A549 (cell line): ENCODE results near the gene TXNL4B. TPM values are rescaled to one million over a fixed set of nuclear protein-coding genes. Genes with fewer than 3 reads are reported as not detected.

Source experiments
- ATAC-seq, 2 experiments: fragments of 200-7000 bp in 1 of 2; fragments of >200 bp in 1 of 2; cut with Nextera tagmentation in 1 of 2; cut with Tn5 transposase in 1 of 2; 3 replicates each; pipeline versions ENCODE4 v1.8.0 to v1.9.1; 2018 to 2020; ENCODE audit warnings: mild to moderate bottlenecking in 1 of 2, moderate library complexity in 1 of 2
- CTCF ChIA-PET: fragments of 300-600 bp; sonication (Branson Sonifier 250); formaldehyde crosslinking; extraction: SDS; loops from one replicate; lab custom pipeline; 2021; ENCODE audit warnings: antibody characterized with exemption, inconsistent platforms; lab: Yijun Ruan, JAX
- POLR2A ChIA-PET: fragments of 350-600 bp; formaldehyde crosslinking; extraction: SDS; loops from one replicate; lab custom pipeline; 2021; ENCODE audit warnings: antibody characterized with exemption, inconsistent platforms; lab: Yijun Ruan, JAX
- DNase-seq, 2 experiments: peaks; one replicate each; pipeline versions ENCODE4 v3.0.0 to v3.0.0-alpha.2; 2011 to 2016; ENCODE audit warnings: low read depth in 1 of 2, low spot score in 1 of 2
- FAIRE-seq: peaks from 2 replicates; lab custom pipeline; 2011; peaks lifted over from hg19 to GRCh38; lab: Jason Lieb, UNC
- H3K27ac ChIP-seq, 2 experiments: fragments of >200 bp; sonication (Bioruptor Twin); formaldehyde crosslinking; 3 replicates each; pipeline ENCODE4 v1.5.1; 2016 to 2017
- H3K4me1 ChIP-seq: fragments of >200 bp; sonication (Bioruptor Twin); formaldehyde crosslinking; 3 replicates; pipeline ENCODE4 v1.6.1; 2016
- H3K4me2 ChIP-seq: fragments of >200 bp; sonication (Bioruptor Twin); formaldehyde crosslinking; 3 replicates; pipeline ENCODE4 v1.6.1; 2016
- H3K4me3 ChIP-seq: fragments of >200 bp; sonication (Bioruptor Twin); formaldehyde crosslinking; 3 replicates; pipeline ENCODE4 v1.5.1; 2016
- H3K9me3 ChIP-seq: fragments of >200 bp; sonication (Bioruptor Twin); formaldehyde crosslinking; 3 replicates; pipeline ENCODE4 v1.6.1; 2016
- CBX2 ChIP-seq: fragments of 200-600 bp; sonication (generic); IDR thresholded peaks from 2 replicates; pipeline ENCODE4 v1.6.1; 2016; ENCODE audit warnings: low read depth, mild to moderate bottlenecking, borderline replicate concordance
- CBX8 ChIP-seq: fragments of 200-600 bp; sonication (generic); IDR thresholded peaks from 2 replicates; pipeline ENCODE4 v1.6.1; 2016
- CHD4 ChIP-seq: fragments of 200-600 bp; sonication (generic); IDR thresholded peaks from 2 replicates; pipeline ENCODE4 v1.6.1; 2016; ENCODE audit warnings: antibody characterized with exemption, mild to moderate bottlenecking, borderline replicate concordance
- ESRRA ChIP-seq: fragments of 150-350 bp; IDR thresholded peaks from 2 replicates; pipeline ENCODE4 v1.6.1; 2014; ENCODE audit warnings: mild to moderate bottlenecking, low read length, borderline replicate concordance
- FOXS1 ChIP-seq: fragments of 250-450 bp; sonication (Bioruptor Pico); IDR thresholded peaks from 2 replicates; pipeline ENCODE4 v1.5.0; 2020; ENCODE audit warnings: mild to moderate bottlenecking, moderate library complexity
- HOXB5 ChIP-seq: fragments of 250-450 bp; sonication (Bioruptor Pico); IDR thresholded peaks from 2 replicates; pipeline ENCODE4 v1.5.0; 2020; ENCODE audit warnings: mild to moderate bottlenecking, moderate library complexity
- KDM1A ChIP-seq: fragments of 200-600 bp; sonication (generic); IDR thresholded peaks from 2 replicates; pipeline ENCODE4 v1.6.1; 2016; ENCODE audit warnings: low read depth, mild to moderate bottlenecking
- MAFK ChIP-seq: fragments of 450-650 bp; IDR thresholded peaks from 2 replicates; pipeline ENCODE4 v1.6.1; 2014; ENCODE audit not compliant: partially characterized antibody
- MAZ ChIP-seq: fragments of 150-350 bp; IDR thresholded peaks from 2 replicates; pipeline ENCODE4 v1.6.1; 2014; ENCODE audit warnings: antibody characterized with exemption, low read depth, low read length, borderline replicate concordance
- MYC ChIP-seq: IDR thresholded peaks from 2 replicates; pipeline ENCODE4 v1.6.1; 2012; ENCODE audit warnings: mild to moderate bottlenecking, inconsistent platforms, low read length, improper control_type of control experiment, borderline replicate concordance
- NFE2L2 ChIP-seq: fragments of 150-350 bp; conservative IDR thresholded peaks from 2 replicates; pipeline ENCODE4 v1.6.1; 2014; ENCODE audit warnings: low read length
- RAD21 ChIP-seq, 2 experiments: fragments of >200 bp in 1 of 2; sonication (Bioruptor Twin) in 1 of 2; formaldehyde crosslinking in 1 of 2; IDR thresholded peaks in 1 of 2; conservative IDR thresholded peaks in 1 of 2; 2 replicates in 1 of 2; 3 replicates in 1 of 2; pipeline ENCODE4 v1.6.1; 2012 to 2018; ENCODE audit warnings: inconsistent platforms in 1 of 2
- RARB ChIP-seq: fragments of 250-450 bp; sonication (Bioruptor Pico); IDR thresholded peaks from 2 replicates; pipeline ENCODE4 v1.8.0; 2021; ENCODE audit warnings: mild to moderate bottlenecking, moderate library complexity
- RFX5 ChIP-seq: fragments of 450-650 bp; IDR thresholded peaks from 2 replicates; pipeline ENCODE4 v1.7.1; 2014; ENCODE audit warnings: antibody characterized with exemption, mild to moderate bottlenecking, moderate library complexity
- RNF2 ChIP-seq: fragments of 200-600 bp; sonication (generic); IDR thresholded peaks from 2 replicates; pipeline ENCODE4 v1.6.1; 2016; ENCODE audit warnings: low read depth, mild to moderate bottlenecking, antibody characterized with exemption, moderate library complexity, borderline replicate concordance
- SREBF2 ChIP-seq: fragments of 450-650 bp; IDR thresholded peaks from 2 replicates; pipeline ENCODE4 v1.6.1; 2014; ENCODE audit warnings: mild to moderate bottlenecking, moderate library complexity
- WGBS: methylation state at CpG from one replicate; pipeline ENCODE4 v1.1.6; 2017; ENCODE audit errors: missing lambda C conversion rate; 5-methylcytosine and 5-hydroxymethylcytosine counted together
- polyA plus RNA-seq, 4 experiments: library from polyadenylated mRNA; depleted of rRNA in 3 of 4; stranded (reverse); fragments of >200 nt; fragmentation: RNase III in 1 of 4; extraction: RNeasy Plus Mini Kit Qiagen cat#74134 plus additional on column Dnase treatment in 1 of 4; gene quantifications; 2 replicates in 3 of 4; 3 replicates in 1 of 4; pipeline ENCODE4 v1.2.3, GENCODE V29; 2011 to 2017
- TF ChIP-seq, protein P1 (sequence below): fragments of 250-450 bp; sonication (Bioruptor Pico); IDR thresholded peaks from 2 replicates; pipeline ENCODE4 v1.5.0; 2020; ENCODE audit warnings: low read depth, mild to moderate bottlenecking, moderate library complexity
- TF ChIP-seq, protein P2 (sequence below): IDR thresholded peaks from 2 replicates; pipeline ENCODE4 v1.6.1; 2012
- TF ChIP-seq, protein P3 (sequence below): IDR thresholded peaks from 2 replicates; pipeline ENCODE4 v1.6.1; 2012
- TF ChIP-seq, protein P4 (sequence below): fragments of 450-650 bp; IDR thresholded peaks from 2 replicates; pipeline ENCODE4 v1.6.1; 2014; ENCODE audit warnings: antibody characterized with exemption
- TF ChIP-seq, protein P5 (sequence below): fragments of 250-450 bp; sonication (Bioruptor Pico); IDR thresholded peaks from 2 replicates; pipeline ENCODE4 v1.5.0; 2021; ENCODE audit warnings: mild to moderate bottlenecking, moderate library complexity, borderline replicate concordance
- TF ChIP-seq, protein P6 (sequence below): fragments of 150-350 bp; IDR thresholded peaks from 2 replicates; pipeline ENCODE4 v1.6.1; 2014; ENCODE audit warnings: low read depth, mild to moderate bottlenecking, low read length
- TF ChIP-seq, protein P7 (sequence below): IDR thresholded peaks from 2 replicates; pipeline ENCODE4 v1.6.1; 2012; ENCODE audit warnings: low read depth, borderline replicate concordance

Gene TXNL4B
- polyA plus RNA-seq, 2 of the 4 experiments (the other 2 are of a cell fraction), result 16.4 to 32.7 TPM

DNA sequence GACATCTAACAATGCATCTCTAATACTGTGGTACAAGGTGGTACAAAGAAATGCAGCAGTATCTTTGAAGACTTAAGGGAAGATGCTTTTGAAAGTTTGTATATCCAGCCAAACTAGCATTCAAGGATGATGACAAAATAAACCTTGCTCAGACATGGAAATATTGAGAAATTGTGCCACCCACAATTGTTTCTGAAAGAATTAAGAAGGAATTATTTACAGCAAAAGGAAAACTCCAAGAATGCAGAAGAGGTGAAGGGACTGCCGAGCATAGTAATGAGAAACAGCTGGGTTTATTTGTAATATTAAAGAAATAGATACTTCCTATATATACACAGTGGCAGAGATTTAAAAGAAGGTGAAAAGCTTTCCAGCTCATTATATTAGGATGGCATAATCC, 49.1 kb upstream of the TXNL4B start (continued):
- TF ChIP-seq RNF2, result no peak
- TF ChIP-seq MYC, result no peak
- TF ChIP-seq RARB (CRISPR knock-in tag), result no peak
- no peak for TF ChIP-seq CBX2
- no peak for TF ChIP-seq CHD4

DNA sequence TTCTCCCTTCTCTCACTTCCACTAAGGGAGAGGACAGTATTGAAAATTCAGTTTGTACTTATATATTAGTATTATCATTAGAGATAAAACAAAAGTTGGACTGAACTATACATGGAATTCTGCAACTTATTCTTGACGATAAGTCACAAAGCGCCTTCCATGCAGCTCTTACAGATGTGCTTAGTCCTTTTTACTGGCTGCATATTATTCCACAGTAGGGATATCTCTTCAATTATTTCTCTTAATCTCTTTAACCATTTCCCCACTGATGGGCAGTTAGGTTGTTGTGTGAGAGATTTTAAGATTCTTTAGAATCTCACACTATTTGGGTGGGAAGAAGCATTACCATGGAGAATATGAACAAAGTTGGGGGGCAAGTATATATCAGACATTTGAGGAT, 46.5 kb upstream of the TXNL4B start:
- CTCF ChIA-PET, result interaction anchor here (1.2 to 2.9 kb wide), 2 partner anchors 14 to 15 kb away, joined by 3 to 11 read pairs; no protein-coding TSS in a partner anchor
- ATAC-seq (no peak), FAIRE-seq (no peak), DNase-seq (no peak)
- no peaks in the 10 kb centered on the region for H3K4me1 ChIP-seq
- no peak for TF ChIP-seq SREBF2
- TF ChIP-seq, protein P1, sequence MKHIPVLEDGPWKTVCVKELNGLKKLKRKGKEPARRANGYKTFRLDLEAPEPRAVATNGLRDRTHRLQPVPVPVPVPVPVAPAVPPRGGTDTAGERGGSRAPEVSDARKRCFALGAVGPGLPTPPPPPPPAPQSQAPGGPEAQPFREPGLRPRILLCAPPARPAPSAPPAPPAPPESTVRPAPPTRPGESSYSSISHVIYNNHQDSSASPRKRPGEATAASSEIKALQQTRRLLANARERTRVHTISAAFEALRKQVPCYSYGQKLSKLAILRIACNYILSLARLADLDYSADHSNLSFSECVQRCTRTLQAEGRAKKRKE (CRISPR knock-in tag), result no peak
- TF ChIP-seq, protein P2, sequence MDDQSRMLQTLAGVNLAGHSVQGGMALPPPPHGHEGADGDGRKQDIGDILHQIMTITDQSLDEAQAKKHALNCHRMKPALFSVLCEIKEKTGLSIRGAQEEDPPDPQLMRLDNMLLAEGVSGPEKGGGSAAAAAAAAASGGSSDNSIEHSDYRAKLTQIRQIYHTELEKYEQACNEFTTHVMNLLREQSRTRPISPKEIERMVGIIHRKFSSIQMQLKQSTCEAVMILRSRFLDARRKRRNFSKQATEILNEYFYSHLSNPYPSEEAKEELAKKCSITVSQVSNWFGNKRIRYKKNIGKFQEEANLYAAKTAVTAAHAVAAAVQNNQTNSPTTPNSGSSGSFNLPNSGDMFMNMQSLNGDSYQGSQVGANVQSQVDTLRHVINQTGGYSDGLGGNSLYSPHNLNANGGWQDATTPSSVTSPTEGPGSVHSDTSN, result no peak
- H3K4me2 ChIP-seq, result no peak overlapping the region
- no peak overlapping the region for H3K4me3 ChIP-seq
- H3K9me3 ChIP-seq, result no peaks in the 10 kb centered on the region
- POLR2A ChIA-PET, result no interaction called here
- H3K27ac ChIP-seq, result no peak overlapping the region
- WGBS, result 63% methylated on average over 2 of the region's 2 CpGs

DNA sequence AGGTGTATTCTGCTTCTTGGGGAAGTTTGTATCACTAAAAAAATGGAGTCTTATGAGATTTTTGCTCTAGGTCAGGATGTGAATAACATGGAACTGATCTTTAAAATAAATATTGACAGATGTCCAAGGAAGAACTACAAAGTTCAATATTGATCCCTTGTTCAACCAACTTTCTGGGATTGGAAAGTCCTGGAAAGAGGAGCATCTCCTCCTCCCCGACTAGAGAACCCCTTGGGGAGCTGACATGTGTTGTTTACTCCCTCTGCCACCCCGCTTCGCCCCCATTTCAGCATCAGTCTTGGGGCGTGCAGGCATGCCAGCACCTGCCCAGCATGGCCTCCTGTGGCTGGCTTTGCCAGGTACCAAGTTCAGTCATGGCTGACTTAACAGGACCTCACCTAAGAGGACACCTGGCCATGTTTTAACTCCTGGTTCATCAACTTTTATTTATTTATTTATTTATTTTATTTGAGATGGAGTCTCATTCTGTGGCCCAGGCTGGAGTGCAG, 44.7 kb upstream of the TXNL4B start:
- no peak for ATAC-seq
- H3K4me3 ChIP-seq, result no peak overlapping the region
- no peak overlapping the region for H3K4me2 ChIP-seq
- TF ChIP-seq, protein P3, sequence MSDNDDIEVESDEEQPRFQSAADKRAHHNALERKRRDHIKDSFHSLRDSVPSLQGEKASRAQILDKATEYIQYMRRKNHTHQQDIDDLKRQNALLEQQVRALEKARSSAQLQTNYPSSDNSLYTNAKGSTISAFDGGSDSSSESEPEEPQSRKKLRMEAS, result no peak
- TF ChIP-seq FOXS1, result no peak
- no peak for TF ChIP-seq NFE2L2
- no peak for TF ChIP-seq HOXB5
- TF ChIP-seq MAZ, result no peak
- TF ChIP-seq SREBF2, result no peak
- no peak for TF ChIP-seq RAD21 (conservative IDR thresholded peaks at IDR 0.05 in 1 of 2, IDR thresholded peaks at IDR 0.05 in 1 of 2)
- no peak for TF ChIP-seq RARB (CRISPR knock-in tag)
- TF ChIP-seq RFX5, result no peak
- TF ChIP-seq, protein P4, sequence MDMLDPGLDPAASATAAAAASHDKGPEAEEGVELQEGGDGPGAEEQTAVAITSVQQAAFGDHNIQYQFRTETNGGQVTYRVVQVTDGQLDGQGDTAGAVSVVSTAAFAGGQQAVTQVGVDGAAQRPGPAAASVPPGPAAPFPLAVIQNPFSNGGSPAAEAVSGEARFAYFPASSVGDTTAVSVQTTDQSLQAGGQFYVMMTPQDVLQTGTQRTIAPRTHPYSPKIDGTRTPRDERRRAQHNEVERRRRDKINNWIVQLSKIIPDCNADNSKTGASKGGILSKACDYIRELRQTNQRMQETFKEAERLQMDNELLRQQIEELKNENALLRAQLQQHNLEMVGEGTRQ, result no peak
- TF ChIP-seq ESRRA, result no peak
- TF ChIP-seq, protein P5, sequence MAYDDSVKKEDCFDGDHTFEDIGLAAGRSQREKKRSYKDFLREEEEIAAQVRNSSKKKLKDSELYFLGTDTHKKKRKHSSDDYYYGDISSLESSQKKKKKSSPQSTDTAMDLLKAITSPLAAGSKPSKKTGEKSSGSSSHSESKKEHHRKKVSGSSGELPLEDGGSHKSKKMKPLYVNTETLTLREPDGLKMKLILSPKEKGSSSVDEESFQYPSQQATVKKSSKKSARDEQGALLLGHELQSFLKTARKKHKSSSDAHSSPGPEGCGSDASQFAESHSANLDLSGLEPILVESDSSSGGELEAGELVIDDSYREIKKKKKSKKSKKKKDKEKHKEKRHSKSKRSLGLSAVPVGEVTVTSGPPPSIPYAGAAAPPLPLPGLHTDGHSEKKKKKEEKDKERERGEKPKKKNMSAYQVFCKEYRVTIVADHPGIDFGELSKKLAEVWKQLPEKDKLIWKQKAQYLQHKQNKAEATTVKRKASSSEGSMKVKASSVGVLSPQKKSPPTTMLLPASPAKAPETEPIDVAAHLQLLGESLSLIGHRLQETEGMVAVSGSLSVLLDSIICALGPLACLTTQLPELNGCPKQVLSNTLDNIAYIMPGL (CRISPR knock-in tag), result no peak
- no peak for TF ChIP-seq MAFK
- TF ChIP-seq KDM1A, result no peak
- TF ChIP-seq, protein P6, sequence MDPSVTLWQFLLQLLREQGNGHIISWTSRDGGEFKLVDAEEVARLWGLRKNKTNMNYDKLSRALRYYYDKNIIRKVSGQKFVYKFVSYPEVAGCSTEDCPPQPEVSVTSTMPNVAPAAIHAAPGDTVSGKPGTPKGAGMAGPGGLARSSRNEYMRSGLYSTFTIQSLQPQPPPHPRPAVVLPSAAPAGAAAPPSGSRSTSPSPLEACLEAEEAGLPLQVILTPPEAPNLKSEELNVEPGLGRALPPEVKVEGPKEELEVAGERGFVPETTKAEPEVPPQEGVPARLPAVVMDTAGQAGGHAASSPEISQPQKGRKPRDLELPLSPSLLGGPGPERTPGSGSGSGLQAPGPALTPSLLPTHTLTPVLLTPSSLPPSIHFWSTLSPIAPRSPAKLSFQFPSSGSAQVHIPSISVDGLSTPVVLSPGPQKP, result no peak
- TF ChIP-seq, protein P7, sequence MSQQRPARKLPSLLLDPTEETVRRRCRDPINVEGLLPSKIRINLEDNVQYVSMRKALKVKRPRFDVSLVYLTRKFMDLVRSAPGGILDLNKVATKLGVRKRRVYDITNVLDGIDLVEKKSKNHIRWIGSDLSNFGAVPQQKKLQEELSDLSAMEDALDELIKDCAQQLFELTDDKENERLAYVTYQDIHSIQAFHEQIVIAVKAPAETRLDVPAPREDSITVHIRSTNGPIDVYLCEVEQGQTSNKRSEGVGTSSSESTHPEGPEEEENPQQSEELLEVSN, result no peak
- no peak for TF ChIP-seq CBX8
- no peak for DNase-seq
- WGBS, result 51% methylated on average over 4 of the region's 4 CpGs
- CTCF ChIA-PET, result interaction anchor here (0.6 to 2.9 kb wide), 3 partner anchors 13 to 19 kb away, joined by 3 to 11 read pairs (median 5); no protein-coding TSS in a partner anchor
- FAIRE-seq, result no peak
- no peaks in the 10 kb centered on the region for H3K9me3 ChIP-seq
- POLR2A ChIA-PET, result no interaction called here
- no peaks in the 10 kb centered on the region for H3K4me1 ChIP-seq
- H3K27ac ChIP-seq, result no peak overlapping the region
